PFSK-1 (cell line): ENCODE data around the gene PNRC1.

ENCODE experiments used
- POLR2AphosphoS5 ChIP-seq: IDR thresholded peaks from 2 replicates; pipeline ENCODE4 v1.6.1; 2012; ENCODE audit warnings: low read depth, mild to moderate bottlenecking, control low read depth, low read length, moderate library complexity
- SIN3A ChIP-seq: IDR thresholded peaks from 2 replicates; pipeline ENCODE4 v1.6.1; 2012; ENCODE audit warnings: mild to moderate bottlenecking, low read length, moderate library complexity, borderline replicate concordance; ENCODE audit not compliant: insufficient read depth
- TAF1 ChIP-seq: IDR thresholded peaks from 2 replicates; pipeline ENCODE4 v1.6.1; 2012; ENCODE audit warnings: low read length, control low read depth, borderline replicate concordance; ENCODE audit not compliant: insufficient read depth
- TF ChIP-seq, protein P1 (sequence below), 2 experiments: IDR thresholded peaks; 2 replicates each; pipeline versions ENCODE4 v1.6.1 to v1.8.0; 2011 to 2012; ENCODE audit warnings: low read depth in 2 of 2, low read length in 2 of 2, control low read depth in 1 of 2, inconsistent platforms in 1 of 2, mild to moderate bottlenecking in 1 of 2, moderate library complexity in 1 of 2; ENCODE audit not compliant: insufficient read depth in 1 of 2

DNA sequence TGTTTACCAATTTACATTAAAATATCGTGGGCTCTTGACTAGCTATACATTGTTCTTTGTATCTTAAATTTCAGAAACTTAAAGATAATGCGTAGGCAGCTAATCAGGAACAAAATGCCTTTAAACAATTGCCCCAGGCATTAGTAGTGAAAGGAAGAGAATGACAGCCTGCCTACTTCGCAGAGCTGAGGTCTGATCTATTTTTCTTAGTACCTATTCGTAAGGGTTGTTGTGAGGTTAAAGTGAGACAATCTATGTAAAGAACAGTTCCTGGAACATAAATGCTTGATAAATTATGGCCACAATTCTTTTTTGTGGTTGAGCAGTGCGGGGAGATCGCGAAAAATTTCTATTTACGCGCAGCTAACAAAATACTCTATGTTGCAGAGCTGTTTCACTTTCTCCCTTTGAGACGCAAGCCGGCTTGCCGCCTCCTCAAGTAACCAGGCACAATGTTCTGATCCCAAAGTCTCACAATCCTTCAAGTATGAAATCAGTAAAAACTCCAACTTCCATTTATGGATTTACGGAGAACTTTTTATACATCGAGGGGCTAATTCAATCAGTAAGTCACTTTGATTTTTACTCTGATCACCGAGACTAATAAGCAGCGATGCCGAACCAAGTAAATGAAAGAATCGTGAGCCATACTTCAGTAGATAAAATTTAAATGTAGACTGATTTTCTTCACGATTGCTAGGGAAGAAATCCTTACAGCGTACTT is 878 bp upstream of the PNRC1 start:
- no peak for TF ChIP-seq POLR2AphosphoS5
- no peak for TF ChIP-seq TAF1
- TF ChIP-seq SIN3A = peak; percentile 49; the same call in 1 of the 2 replicates
- TF ChIP-seq, protein P1, sequence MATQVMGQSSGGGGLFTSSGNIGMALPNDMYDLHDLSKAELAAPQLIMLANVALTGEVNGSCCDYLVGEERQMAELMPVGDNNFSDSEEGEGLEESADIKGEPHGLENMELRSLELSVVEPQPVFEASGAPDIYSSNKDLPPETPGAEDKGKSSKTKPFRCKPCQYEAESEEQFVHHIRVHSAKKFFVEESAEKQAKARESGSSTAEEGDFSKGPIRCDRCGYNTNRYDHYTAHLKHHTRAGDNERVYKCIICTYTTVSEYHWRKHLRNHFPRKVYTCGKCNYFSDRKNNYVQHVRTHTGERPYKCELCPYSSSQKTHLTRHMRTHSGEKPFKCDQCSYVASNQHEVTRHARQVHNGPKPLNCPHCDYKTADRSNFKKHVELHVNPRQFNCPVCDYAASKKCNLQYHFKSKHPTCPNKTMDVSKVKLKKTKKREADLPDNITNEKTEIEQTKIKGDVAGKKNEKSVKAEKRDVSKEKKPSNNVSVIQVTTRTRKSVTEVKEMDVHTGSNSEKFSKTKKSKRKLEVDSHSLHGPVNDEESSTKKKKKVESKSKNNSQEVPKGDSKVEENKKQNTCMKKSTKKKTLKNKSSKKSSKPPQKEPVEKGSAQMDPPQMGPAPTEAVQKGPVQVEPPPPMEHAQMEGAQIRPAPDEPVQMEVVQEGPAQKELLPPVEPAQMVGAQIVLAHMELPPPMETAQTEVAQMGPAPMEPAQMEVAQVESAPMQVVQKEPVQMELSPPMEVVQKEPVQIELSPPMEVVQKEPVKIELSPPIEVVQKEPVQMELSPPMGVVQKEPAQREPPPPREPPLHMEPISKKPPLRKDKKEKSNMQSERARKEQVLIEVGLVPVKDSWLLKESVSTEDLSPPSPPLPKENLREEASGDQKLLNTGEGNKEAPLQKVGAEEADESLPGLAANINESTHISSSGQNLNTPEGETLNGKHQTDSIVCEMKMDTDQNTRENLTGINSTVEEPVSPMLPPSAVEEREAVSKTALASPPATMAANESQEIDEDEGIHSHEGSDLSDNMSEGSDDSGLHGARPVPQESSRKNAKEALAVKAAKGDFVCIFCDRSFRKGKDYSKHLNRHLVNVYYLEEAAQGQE (IDR thresholded peaks at IDR 0.05; ENCODE audit: insufficient read depth in 1 of 2, low read depth in 2 of 2, low read length in 2 of 2) = no peak
